ENCODE results near the gene NPR3.

NPR3 gene

DNA sequence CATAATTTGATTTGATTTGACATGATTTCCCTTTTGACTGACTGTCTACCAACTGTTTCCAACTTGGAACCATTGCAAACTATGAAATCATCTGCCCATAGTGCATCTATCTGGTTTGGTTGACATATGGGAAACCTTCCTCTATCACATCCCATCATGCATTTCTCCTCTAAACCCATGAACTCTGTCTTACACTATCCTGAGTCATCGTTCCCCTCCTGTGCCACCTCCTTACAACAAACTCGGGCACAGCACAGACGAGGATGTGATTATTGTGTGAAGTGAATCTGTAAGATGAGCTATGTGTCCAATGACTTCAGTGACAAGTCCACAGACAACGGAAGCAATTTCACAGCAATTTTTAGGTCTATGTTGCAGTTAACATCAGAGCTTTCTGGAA lies 126.1 kb downstream of the NPR3 start:
- in situ Hi-C loops (cut with MboI; ENCODE audit: low sequenced_read_pairs, unreplicated experiment): no loop called here
- TF ChIP-seq, protein P1, sequence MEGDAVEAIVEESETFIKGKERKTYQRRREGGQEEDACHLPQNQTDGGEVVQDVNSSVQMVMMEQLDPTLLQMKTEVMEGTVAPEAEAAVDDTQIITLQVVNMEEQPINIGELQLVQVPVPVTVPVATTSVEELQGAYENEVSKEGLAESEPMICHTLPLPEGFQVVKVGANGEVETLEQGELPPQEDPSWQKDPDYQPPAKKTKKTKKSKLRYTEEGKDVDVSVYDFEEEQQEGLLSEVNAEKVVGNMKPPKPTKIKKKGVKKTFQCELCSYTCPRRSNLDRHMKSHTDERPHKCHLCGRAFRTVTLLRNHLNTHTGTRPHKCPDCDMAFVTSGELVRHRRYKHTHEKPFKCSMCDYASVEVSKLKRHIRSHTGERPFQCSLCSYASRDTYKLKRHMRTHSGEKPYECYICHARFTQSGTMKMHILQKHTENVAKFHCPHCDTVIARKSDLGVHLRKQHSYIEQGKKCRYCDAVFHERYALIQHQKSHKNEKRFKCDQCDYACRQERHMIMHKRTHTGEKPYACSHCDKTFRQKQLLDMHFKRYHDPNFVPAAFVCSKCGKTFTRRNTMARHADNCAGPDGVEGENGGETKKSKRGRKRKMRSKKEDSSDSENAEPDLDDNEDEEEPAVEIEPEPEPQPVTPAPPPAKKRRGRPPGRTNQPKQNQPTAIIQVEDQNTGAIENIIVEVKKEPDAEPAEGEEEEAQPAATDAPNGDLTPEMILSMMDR (IDR thresholded peaks at IDR 0.05; ENCODE audit: borderline replicate concordance, control extremely low read depth, extremely low read depth, insufficient read depth, missing control alignments): no peak
- DNase-seq (ENCODE audit: low spot score): no peak

DNA sequence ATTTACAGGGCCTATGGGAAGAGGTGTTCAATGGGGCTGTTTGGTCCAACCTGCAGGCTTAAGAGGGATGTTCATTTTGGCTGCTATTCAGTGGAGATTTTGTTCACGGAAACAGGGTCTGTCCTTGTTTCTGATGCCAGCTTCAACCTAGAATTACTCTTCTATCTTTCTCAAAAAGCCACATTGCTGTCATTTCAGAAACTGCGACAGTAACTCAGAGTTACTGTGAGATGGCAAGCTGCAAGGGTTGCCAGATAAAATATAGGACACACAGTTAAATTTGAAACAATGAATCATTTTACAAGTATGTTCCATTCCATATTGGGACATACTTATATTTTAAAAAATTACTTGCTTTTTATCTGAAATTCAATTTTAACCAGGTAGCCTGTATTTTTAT lies 128.0 kb downstream of the NPR3 start:
- TF ChIP-seq, protein P1 (IDR thresholded peaks at IDR 0.05; ENCODE audit: borderline replicate concordance, control extremely low read depth, extremely low read depth, insufficient read depth, missing control alignments): no peak
- in situ Hi-C loops (cut with MboI; ENCODE audit: low sequenced_read_pairs, unreplicated experiment): no loop called here
- no peak for DNase-seq (ENCODE audit: low spot score)

DNA sequence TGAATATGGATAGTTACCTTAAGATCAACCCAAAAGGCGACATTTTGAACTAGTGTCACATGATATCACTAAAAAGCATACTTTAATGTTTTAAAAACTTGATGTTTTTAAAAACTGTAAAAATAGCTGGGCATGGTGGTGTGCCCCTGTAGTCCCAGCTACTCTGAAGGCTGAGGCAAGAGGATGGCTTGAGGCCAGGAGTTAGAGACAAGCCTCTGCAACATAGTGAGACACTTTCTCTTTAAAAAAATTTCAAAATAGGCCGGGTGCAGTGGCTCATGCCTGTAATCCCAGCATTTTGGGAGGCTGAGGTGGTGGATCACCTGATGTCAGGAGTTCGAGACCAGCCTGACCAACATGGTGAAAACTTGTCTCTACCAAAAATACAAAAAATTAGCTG lies 129.5 kb downstream of the NPR3 start:
- TF ChIP-seq, protein P1 (IDR thresholded peaks at IDR 0.05; ENCODE audit: borderline replicate concordance, control extremely low read depth, extremely low read depth, insufficient read depth, missing control alignments): no peak
- in situ Hi-C loops (cut with MboI; ENCODE audit: low sequenced_read_pairs, unreplicated experiment): no loop called here
- no peak for DNase-seq (ENCODE audit: low spot score)

Measured in GM13976 (cell line).